HG03521 (cell line): Measurements from ENCODE around the gene MMP13.
"Not testable (repeated sequence)": the region's sequence is repeated elsewhere in the genome, so short reads cannot be mapped to it uniquely, and the experiment has no call there.

Source experiments
- ATAC-seq: cut with Tn5 transposase; IDR thresholded peaks from one replicate; pipeline ENCODE4 v1.9.1; 2021; ENCODE audit warnings: mild to moderate bottlenecking, moderate library complexity; ENCODE audit not compliant: unreplicated experiment

The MMP13 gene

GRCh38 chr11:102903895-102904294 lies 51.6 kb downstream of the MMP13 start:
- ATAC-seq: not testable (repeated sequence)

- no peak for ATAC-seq
These were observed 55.2 kb downstream of the MMP13 start for GRCh38 chr11:102900346-102900745.
